ENCODE results near the gene LITAFD. TPM values are rescaled to one million over a fixed set of nuclear protein-coding genes. Genes with fewer than 3 reads are reported as not detected.
"Not testable (repeated sequence)": the region's sequence is repeated elsewhere in the genome, so short reads cannot be mapped to it uniquely, and the experiment has no call there.

LITAFD gene
- not detected for total RNA-seq

DNA sequence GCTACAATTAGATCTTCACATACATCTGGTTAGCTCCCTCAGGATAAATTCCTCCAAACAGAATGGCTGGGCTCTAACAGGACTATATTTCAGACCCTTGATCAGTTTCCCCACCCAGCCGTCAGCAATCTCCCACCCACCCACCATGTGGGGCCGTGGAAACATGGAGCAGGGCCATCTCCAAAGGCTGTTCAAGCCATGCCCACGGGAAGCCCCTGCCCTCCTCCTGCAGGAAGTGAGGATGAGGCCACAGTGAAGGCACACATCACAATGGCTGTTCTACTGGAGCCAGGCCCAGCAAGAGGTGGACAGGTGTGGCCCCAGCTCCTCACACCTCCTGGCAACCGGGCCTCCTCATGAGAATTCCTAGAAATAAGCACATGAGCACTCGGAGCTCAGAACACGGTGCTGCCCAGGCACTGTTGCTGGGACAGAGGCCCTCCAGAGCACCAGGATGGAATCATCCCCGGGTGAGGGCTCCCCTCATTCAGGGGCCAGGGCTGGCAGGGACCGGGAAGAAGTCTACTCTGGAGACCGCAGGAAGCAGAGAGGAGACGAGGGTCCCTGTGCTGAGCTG, at the start of gene LITAFD:
TSS of gene LITAFD (plus strand) at position 311 of the 577 bp plus-strand sequence. CDS start 2,005 bp downstream, outside the sequence.
- Histone ChIP-seq H3K4me1 (ENCODE audit: insufficient read depth, low read length) (peaks cover 5% of the 10 kb centered on the region), H3K4me3 (ENCODE audit: low read length) (no peak within 1 kb of the TSS), H3K9me3 (ENCODE audit: low read depth, low read length) (no peaks in the 10 kb centered on the region), H3K27me3 (ENCODE audit: insufficient read depth, low read length) (no peaks in the 10 kb centered on the region)

DNA sequence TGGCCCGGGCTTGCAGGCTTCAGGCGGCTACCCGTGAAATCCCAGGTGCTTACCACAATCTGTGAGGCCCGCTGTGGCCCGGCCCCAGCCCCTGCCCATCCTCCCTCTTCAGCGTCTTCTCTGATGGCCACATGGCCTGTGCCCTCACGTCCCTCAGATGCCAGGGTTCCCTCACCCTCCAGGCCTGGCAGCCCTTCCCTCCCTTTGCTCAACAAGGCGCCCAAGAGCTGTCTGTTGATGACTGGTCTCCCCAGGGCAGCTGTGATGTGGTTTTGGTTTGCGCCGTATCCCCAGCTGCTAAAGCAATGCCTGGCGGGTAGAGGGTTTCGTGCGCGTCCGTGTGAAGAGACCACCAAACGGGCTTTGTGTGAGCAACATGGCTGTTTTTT, 49.4 kb upstream of the LITAFD start:
- Histone ChIP-seq H3K4me1 (ENCODE audit: insufficient read depth, low read length) (peaks cover 3% of the 10 kb centered on the region), H3K27me3 (ENCODE audit: insufficient read depth, low read length) (no peaks in the 10 kb centered on the region), H3K9me3 (ENCODE audit: low read depth, low read length) (no peaks in the 10 kb centered on the region), H3K4me3 (ENCODE audit: low read length) (no peak overlapping the region)

DNA sequence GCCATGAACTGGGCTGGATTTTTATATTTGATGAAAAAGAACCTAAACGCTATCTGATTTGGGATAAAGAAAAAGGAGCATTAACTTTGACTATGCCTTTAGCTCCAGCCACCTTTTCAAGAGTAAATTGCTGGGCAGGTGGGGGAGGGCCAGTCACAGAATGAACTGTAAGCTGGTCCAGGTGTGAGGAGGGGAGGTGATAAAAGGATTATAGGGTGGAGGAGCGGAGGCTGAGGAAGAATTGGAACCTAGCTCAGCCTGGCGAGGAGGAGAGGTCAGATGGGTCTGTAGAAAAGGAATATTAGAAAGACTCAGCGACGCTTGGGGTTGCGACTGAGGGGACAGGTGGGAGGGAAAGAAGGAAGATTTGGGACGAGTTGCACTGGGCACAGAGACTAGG, 45.4 kb upstream of the LITAFD start:
- not testable (repeated sequence) for H3K27me3 ChIP-seq (ENCODE audit: insufficient read depth, low read length); H3K9me3 ChIP-seq (ENCODE audit: low read depth, low read length)

DNA sequence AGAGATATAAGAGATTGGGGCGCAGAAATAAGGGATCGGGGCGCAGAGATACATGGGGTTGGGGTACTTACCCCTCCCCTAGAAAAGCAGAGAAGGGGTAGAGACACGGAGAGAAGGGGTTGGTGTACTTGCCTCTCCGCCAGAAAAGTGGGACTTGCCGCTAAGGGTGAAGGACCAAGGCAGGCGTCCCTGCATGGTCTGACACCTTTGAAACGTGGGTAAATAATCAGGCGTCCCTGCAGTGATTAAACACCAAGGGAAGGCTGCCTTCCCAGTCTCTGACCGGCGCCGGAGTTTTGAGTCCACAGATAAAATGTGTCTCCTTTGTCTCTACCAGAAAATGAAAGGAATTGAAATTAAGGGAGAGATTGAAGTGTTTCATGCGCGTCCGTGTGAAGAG, 44.6 kb upstream of the LITAFD start:
- not testable (repeated sequence) for H3K9me3 ChIP-seq (ENCODE audit: low read depth, low read length); H3K27me3 ChIP-seq (ENCODE audit: insufficient read depth, low read length); H3K4me1 ChIP-seq (ENCODE audit: insufficient read depth, low read length); H3K4me3 ChIP-seq (ENCODE audit: low read length)

More for the DNA sequence above, 45.4 kb upstream of the LITAFD start:
- H3K4me3 ChIP-seq (ENCODE audit: low read length); H3K4me1 ChIP-seq (ENCODE audit: insufficient read depth, low read length): not testable (repeated sequence)

DNA sequence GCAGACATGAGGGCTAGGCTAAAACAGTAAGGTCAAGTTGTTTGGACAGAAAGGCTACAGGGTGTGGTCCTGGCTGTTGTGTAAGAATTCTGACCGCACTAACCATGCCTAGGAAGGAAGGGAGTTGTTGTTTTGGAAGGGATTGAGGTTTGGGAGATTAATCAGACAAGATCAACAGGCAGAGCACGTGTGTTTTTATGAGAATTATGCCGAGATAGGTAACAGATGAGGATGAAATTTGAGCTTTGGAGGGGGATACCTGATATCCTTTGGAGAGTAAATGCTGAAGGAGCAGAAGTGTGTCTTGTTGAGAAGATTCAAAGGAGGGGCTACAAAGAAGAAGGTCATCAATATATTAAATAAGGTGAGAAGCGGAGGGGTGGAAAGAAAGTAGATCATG, 40.1 kb upstream of the LITAFD start:
- H3K27me3 ChIP-seq (ENCODE audit: insufficient read depth, low read length); H3K4me3 ChIP-seq (ENCODE audit: low read length); H3K9me3 ChIP-seq (ENCODE audit: low read depth, low read length); H3K4me1 ChIP-seq (ENCODE audit: insufficient read depth, low read length): not testable (repeated sequence)

DNA sequence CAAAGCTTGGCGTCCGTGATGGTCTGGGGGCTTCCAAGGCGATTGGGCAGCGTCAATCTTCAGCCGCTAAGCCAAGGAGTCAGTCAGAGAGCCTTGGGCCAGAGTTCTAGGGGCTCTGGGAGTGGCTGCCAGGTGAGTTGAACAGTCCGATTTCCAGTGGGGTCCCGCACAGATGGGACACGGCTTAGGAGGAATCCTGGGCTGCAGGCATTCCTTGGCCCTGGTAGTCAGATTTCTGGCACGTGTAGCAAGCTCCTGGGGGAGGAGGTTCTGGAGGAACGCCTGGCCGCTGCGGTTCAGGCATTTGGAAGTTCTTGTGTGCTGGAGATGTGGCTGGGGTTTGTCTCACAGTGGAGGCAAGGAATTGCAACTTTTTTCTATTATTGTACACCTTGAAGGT, 38.9 kb upstream of the LITAFD start:
- not testable (repeated sequence) for H3K4me1 ChIP-seq (ENCODE audit: insufficient read depth, low read length); H3K27me3 ChIP-seq (ENCODE audit: insufficient read depth, low read length); H3K4me3 ChIP-seq (ENCODE audit: low read length); H3K9me3 ChIP-seq (ENCODE audit: low read depth, low read length)

DNA sequence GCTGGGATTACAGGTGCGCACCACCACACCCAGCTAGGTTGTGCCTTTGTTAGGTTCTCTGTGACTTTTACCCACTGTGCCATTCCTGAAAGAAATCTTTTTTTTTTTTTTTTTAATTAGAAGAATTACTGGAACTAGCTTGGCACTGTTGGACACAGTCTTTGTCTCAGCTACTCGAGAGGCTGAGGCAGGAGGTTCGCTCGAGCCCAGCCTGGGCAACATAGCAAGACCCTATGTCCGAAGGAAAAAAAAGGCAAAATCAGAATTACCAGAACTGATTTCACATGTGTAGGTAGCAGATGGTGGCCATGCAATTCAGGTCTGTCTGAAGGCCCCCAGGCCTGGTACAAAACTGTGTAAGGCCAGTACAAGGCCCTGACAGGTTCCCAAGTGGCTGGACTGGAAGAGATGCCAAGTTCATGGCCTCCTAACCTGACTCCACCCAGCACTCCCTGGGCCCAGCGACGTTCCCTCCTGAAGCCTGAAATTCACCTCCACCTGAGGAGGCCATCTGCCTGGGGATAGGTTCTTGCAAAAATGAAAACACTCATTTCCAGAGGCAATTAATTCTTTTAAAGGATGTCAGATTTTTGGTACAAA, 36.4 kb upstream of the LITAFD start:
- Histone ChIP-seq H3K9me3 (ENCODE audit: low read depth, low read length) (no peaks in the 10 kb centered on the region), H3K4me1 (ENCODE audit: insufficient read depth, low read length) (peaks cover 21% of the 10 kb centered on the region), H3K4me3 (ENCODE audit: low read length) (no peak overlapping the region), H3K27me3 (ENCODE audit: insufficient read depth, low read length) (no peaks in the 10 kb centered on the region)

DNA sequence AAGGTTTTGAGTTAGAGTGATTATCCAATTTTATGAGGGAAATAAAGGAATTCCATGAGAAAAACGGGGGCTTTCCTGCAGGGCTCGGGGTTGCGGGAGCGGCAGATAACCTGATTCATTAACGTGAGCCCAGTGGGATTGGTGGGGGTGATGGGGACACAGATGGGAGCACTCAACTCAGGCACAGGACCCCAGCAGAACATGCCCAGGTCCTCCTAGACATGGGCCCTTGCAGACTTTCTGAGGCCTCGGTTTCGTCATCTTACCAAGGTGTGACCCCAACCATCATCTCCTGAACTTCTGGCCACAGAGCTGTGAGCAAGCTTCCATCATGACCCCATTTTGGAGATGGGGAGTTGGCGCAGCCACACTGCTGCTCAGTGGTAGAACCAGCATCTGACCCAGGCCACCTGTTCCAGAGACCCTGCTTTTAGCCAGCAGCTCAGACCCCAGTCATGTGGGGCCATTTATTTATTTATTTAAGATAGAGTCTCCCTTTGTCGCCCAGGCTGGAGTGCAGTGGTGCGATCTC, 35.7 kb upstream of the LITAFD start:
- Histone ChIP-seq H3K9me3 (ENCODE audit: low read depth, low read length) (no peaks in the 10 kb centered on the region), H3K27me3 (ENCODE audit: insufficient read depth, low read length) (no peaks in the 10 kb centered on the region), H3K4me1 (ENCODE audit: insufficient read depth, low read length) (peaks cover 23% of the 10 kb centered on the region), H3K4me3 (ENCODE audit: low read length) (no peak overlapping the region)

DNA sequence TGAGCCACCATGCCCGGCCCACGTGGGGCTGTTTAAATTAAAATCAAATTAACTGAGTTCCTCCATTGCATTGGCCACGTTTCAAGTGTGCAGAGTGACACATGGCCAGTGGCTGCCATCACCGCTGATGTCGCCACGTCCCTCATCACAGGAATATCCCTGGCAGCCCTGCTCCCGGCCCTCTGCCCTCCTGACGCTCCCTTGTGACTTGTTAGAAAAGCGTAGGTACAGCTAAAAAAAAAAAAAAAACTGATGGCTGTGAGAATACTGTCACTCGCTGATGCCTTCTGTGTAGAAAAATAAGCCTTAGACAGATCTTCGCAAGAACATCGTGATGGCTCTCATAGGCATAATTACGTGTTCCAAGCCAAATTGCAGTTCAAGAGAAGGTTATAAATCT, 35.0 kb upstream of the LITAFD start:
- H3K27me3 ChIP-seq (ENCODE audit: insufficient read depth, low read length): no peaks in the 10 kb centered on the region
- H3K4me3 ChIP-seq (ENCODE audit: low read length): no peak overlapping the region

DNA sequence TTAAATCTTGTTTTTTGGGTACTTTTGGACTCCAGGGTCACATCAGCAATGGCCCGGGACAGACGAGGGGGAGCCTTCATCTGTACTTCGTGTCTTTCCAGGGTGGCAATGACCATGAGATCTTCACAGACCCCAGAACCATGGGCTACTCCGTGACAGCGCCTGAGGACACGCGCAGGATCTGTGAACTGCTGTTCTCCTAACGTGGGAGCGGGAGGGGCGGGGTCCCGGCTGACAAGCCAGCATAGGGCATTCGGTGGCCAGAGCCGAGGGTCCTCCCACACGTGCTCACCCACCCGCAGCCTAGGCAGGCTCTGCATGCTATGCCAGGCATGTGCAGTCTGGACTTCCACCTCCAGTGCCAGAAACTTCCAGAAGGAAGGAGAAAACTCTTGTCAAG, 34.5 kb upstream of the LITAFD start:
- Histone ChIP-seq H3K9me3 (ENCODE audit: low read depth, low read length) (no peaks in the 10 kb centered on the region), H3K4me3 (ENCODE audit: low read length) (no peak overlapping the region), H3K4me1 (ENCODE audit: insufficient read depth, low read length) (peaks cover 23% of the 10 kb centered on the region), H3K27me3 (ENCODE audit: insufficient read depth, low read length) (no peaks in the 10 kb centered on the region)

More for the DNA sequence above, 35.0 kb upstream of the LITAFD start:
- H3K9me3 ChIP-seq (ENCODE audit: low read depth, low read length): no peaks in the 10 kb centered on the region
- peaks cover 23% of the 10 kb centered on the region for H3K4me1 ChIP-seq (ENCODE audit: insufficient read depth, low read length)

DNA sequence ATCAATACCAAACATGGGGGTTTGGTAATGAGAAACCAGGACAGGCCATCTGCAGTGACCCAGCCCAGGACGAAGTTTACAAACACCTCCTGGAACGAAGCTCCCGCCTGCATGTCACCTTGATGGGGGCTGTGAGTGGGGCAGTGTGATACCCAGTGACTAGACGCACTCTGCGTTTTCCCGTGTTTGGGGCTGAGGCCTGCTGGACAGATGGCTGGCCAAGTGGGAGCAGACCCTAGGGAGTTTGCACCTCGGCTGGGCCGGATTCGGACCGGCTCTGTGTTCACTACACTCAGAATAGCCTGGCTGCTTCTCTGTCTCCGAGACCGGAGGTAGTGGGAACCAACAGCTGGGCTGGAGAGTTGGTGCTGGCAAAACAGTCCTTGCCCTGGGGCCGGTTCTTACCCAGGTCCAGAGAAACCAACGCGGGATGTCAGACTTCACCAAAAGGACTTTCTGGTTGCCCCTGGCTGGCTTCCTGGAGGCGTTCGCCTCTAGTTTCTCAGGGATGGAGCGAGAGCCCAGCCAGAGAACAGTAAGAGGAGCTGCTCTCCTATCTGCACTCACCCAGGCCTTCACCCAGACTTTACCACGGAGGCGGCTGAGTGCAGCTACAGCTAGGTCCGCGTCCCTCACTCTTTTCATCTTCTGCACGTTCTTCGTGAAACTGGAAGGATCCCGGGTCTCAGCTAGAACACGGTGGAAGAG, 33.8 kb upstream of the LITAFD start:
- no peaks in the 10 kb centered on the region for H3K9me3 ChIP-seq (ENCODE audit: low read depth, low read length)
- peaks cover 23% of the 10 kb centered on the region for H3K4me1 ChIP-seq (ENCODE audit: insufficient read depth, low read length)
- H3K27me3 ChIP-seq (ENCODE audit: insufficient read depth, low read length): no peaks in the 10 kb centered on the region
- no peak overlapping the region for H3K4me3 ChIP-seq (ENCODE audit: low read length)

DNA sequence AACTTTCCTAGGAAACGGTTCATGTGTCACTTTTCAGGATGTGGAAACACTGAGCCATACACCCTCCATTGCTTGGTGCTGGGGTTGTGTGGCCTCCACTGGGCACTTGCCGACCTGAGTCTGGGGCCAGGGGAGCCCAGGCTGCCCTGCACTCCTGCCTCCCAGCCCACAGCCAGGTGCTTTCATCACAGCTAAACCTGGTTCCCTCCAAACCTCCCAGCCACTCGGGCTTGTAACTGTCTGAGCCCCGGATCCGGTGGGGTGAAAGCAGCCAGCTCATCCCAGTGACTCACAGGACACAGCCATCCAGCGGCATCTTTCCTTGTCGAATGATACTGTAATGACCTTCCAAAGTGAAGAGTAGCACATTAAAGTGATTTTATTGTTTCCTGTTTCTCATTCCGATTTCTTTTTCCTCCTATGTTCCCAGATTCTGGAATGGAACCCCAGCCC, 33.2 kb upstream of the LITAFD start:
- no peaks in the 10 kb centered on the region for H3K9me3 ChIP-seq (ENCODE audit: low read depth, low read length)
- no peaks in the 10 kb centered on the region for H3K27me3 ChIP-seq (ENCODE audit: insufficient read depth, low read length)
- peaks cover 23% of the 10 kb centered on the region for H3K4me1 ChIP-seq (ENCODE audit: insufficient read depth, low read length)
- no peak overlapping the region for H3K4me3 ChIP-seq (ENCODE audit: low read length)

DNA sequence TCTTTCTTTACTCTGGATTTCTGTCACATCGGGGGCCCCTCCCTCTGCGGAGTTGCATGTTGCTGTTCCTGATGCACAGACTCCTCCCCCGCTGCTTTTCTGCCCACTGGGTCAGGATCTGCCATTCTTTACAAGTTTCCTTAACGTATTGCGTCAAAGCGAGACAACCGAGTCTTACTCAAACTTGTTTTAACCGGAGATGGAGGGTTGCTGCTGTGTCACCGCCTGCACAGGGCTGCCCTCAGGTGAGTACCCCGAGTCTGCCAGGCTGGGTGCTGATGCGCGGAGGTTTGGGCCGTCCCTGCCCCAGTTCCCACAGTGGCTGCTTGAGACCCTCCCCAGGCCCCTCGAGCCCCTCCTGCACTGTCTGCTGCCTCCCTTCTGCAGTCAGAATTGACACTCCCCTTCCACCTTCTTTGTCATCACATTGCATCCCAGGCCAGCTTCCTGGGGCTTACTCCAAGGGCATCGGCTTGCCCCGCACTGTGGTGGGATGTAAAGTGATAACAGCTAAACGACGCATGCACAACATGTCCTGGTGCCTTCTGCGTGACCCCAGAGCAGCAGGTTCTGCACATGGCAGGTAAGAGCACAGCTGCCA, 32.6 kb upstream of the LITAFD start:
- no peaks in the 10 kb centered on the region for H3K27me3 ChIP-seq (ENCODE audit: insufficient read depth, low read length)
- no peaks in the 10 kb centered on the region for H3K9me3 ChIP-seq (ENCODE audit: low read depth, low read length)

DNA sequence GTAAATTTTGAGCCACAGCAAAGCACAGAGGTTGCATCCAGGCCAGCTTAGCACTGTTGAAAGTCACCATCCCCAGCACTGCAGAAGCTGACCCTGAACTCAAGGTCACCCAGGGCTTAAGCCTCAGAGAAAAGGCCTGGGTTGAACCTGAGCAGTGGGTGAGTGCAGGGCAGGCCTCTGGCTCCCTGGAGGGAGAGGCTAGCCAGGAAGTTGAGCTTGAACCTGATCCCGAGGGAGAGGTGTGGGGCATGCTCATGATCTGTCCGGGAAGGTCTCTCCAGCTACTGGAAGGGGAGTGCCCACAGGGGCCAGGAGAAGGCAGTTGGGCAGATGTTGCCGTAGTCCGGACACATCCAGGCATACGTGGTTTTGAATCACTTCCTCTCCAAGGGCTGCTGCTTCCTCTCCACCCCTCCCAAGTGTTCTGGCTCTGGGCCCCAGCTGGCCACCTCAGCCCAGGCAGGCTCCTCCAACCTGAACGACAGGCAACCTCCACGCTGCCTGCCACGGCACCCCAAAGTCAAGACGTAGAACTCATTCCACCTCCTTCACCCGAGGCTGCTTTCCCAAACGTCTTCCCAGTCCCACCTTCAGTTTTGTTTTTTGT, 31.8 kb upstream of the LITAFD start:
- H3K4me3 ChIP-seq (ENCODE audit: low read length): no peak overlapping the region
- H3K4me1 ChIP-seq (ENCODE audit: insufficient read depth, low read length): peaks cover 23% of the 10 kb centered on the region
- H3K9me3 ChIP-seq (ENCODE audit: low read depth, low read length): no peaks in the 10 kb centered on the region
- H3K27me3 ChIP-seq (ENCODE audit: insufficient read depth, low read length): no peaks in the 10 kb centered on the region

More for the DNA sequence above, 32.6 kb upstream of the LITAFD start:
- peaks cover 23% of the 10 kb centered on the region for H3K4me1 ChIP-seq (ENCODE audit: insufficient read depth, low read length)
- no peak overlapping the region for H3K4me3 ChIP-seq (ENCODE audit: low read length)
